ENCODE results near the gene TBC1D22B.

TBC1D22B gene

GRCh38 chr6:37347670-37348111, 90.1 kb downstream of the TBC1D22B start:
- H3K4me3 ChIP-seq (ENCODE audit: low read depth, low read length) = no peak overlapping the region
- POLR2A ChIA-PET = no interaction called here
- H3K4me1 ChIP-seq (ENCODE audit: control insufficient read depth, insufficient read depth, low read length) = no peaks in the 10 kb centered on the region
- CTCF ChIA-PET = no interaction called here
- H3K27ac ChIP-seq (ENCODE audit: extremely low read depth, low read depth, low read length) = no peak overlapping the region
- TF ChIP-seq, protein P1, sequence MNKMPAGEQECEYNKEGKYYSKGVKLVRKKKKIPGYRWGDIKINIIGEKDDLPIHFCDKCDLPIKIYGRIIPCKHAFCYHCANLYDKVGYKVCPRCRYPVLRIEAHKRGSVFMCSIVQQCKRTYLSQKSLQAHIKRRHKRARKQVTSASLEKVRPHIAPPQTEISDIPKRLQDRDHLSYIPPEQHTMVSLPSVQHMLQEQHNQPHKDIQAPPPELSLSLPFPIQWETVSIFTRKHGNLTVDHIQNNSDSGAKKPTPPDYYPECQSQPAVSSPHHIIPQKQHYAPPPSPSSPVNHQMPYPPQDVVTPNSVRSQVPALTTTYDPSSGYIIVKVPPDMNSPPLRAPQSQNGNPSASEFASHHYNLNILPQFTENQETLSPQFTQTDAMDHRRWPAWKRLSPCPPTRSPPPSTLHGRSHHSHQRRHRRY (tag by site-specific recombination; IDR thresholded peaks at IDR 0.05) = no peak
- TF ChIP-seq ZBTB1 (tag by site-specific recombination; IDR thresholded peaks at IDR 0.05) = no peak
- TF ChIP-seq ZNF670 (tag by site-specific recombination; IDR thresholded peaks at IDR 0.05; ENCODE audit: low read depth) = no peak
- TF ChIP-seq ZNF302 (tag by site-specific recombination; IDR thresholded peaks at IDR 0.05; ENCODE audit: low read depth) = no peak
- TF ChIP-seq, protein P2, sequence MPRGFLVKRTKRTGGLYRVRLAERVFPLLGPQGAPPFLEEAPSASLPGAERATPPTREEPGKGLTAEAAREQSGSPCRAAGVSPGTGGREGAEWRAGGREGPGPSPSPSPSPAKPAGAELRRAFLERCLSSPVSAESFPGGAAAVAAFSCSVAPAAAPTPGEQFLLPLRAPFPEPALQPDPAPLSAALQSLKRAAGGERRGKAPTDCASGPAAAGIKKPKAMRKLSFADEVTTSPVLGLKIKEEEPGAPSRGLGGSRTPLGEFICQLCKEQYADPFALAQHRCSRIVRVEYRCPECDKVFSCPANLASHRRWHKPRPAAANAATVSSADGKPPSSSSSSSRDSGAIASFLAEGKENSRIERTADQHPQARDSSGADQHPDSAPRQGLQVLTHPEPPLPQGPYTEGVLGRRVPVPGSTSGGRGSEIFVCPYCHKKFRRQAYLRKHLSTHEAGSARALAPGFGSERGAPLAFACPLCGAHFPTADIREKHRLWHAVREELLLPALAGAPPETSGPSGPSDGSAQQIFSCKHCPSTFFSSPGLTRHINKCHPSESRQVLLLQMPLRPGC (tag by site-specific recombination; IDR thresholded peaks at IDR 0.05) = no peak
- TF ChIP-seq ZNF335 (tag by site-specific recombination; conservative IDR thresholded peaks at IDR 0.05) = no peak
- TF ChIP-seq PATZ1 (tag by site-specific recombination; IDR thresholded peaks at IDR 0.05) = no peak
- TF ChIP-seq ZNF707 (tag by site-specific recombination; IDR thresholded peaks at IDR 0.05) = no peak
- TF ChIP-seq ZNF266 (tag by site-specific recombination; IDR thresholded peaks at IDR 0.05; ENCODE audit: low read depth) = no peak
- no peak for TF ChIP-seq ZNF404 (tag by site-specific recombination; IDR thresholded peaks at IDR 0.05)
- TF ChIP-seq ZBTB48 (tag by site-specific recombination; IDR thresholded peaks at IDR 0.05) = no peak
- TF ChIP-seq, protein P3, sequence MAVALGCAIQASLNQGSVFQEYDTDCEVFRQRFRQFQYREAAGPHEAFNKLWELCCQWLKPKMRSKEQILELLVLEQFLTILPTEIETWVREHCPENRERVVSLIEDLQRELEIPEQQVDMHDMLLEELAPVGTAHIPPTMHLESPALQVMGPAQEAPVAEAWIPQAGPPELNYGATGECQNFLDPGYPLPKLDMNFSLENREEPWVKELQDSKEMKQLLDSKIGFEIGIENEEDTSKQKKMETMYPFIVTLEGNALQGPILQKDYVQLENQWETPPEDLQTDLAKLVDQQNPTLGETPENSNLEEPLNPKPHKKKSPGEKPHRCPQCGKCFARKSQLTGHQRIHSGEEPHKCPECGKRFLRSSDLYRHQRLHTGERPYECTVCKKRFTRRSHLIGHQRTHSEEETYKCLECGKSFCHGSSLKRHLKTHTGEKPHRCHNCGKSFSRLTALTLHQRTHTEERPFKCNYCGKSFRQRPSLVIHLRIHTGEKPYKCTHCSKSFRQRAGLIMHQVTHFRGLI (tag by site-specific recombination; IDR thresholded peaks at IDR 0.05) = no peak
- no peak for TF ChIP-seq ZNF394 (tag by site-specific recombination; IDR thresholded peaks at IDR 0.05; ENCODE audit: borderline replicate concordance)
- TF ChIP-seq ZNF610 (tag by site-specific recombination; IDR thresholded peaks at IDR 0.05; ENCODE audit: borderline replicate concordance) = no peak
- TF ChIP-seq ZNF18 (tag by site-specific recombination; IDR thresholded peaks at IDR 0.05) = no peak
- TF ChIP-seq ZNF621 (tag by site-specific recombination; IDR thresholded peaks at IDR 0.05) = no peak
- H3K9me3 ChIP-seq (ENCODE audit: control insufficient read depth, insufficient read depth, low read depth, low read length) = no peaks in the 10 kb centered on the region
- H3K36me3 ChIP-seq (ENCODE audit: control insufficient read depth in 2 of 2, insufficient read depth in 1 of 2, low read length in 2 of 2) = no peaks in the 10 kb centered on the region; a peak in 1 of 3 replicates

GRCh38 chr6:37351027-37351426, 93.5 kb downstream of the TBC1D22B start:
- Histone ChIP-seq H3K4me3 (ENCODE audit: low read depth, low read length) (no peak overlapping the region), H3K9me3 (ENCODE audit: control insufficient read depth, insufficient read depth, low read depth, low read length) (no peaks in the 10 kb centered on the region), H3K36me3 (ENCODE audit: control insufficient read depth in 2 of 2, insufficient read depth in 1 of 2, low read length in 2 of 2) (no peaks in the 10 kb centered on the region; a peak in 1 of 3 replicates), H3K4me1 (ENCODE audit: control insufficient read depth, insufficient read depth, low read length) (peaks cover 9% of the 10 kb centered on the region), H3K27ac (ENCODE audit: extremely low read depth, low read depth, low read length) (no peak overlapping the region)
- CTCF ChIA-PET = interaction anchor here (0.5 to 2.5 kb wide), 2 partner anchors 26 to 252 kb away, joined by 3 to 16 read pairs; no protein-coding TSS in a partner anchor
- POLR2A ChIA-PET = interaction anchor here (0.7 kb wide), 1 partner anchor 281 kb away, joined by 7 read pairs; no protein-coding TSS in a partner anchor
- TF ChIP-seq, protein P4, sequence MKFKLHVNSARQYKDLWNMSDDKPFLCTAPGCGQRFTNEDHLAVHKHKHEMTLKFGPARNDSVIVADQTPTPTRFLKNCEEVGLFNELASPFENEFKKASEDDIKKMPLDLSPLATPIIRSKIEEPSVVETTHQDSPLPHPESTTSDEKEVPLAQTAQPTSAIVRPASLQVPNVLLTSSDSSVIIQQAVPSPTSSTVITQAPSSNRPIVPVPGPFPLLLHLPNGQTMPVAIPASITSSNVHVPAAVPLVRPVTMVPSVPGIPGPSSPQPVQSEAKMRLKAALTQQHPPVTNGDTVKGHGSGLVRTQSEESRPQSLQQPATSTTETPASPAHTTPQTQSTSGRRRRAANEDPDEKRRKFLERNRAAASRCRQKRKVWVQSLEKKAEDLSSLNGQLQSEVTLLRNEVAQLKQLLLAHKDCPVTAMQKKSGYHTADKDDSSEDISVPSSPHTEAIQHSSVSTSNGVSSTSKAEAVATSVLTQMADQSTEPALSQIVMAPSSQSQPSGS (tag by site-specific recombination; IDR thresholded peaks at IDR 0.05; ENCODE audit: low read depth) = no peak
- TF ChIP-seq ZBTB49 (tag by site-specific recombination; IDR thresholded peaks at IDR 0.05; ENCODE audit: low read depth) (no peak), ZNF48 (tag by site-specific recombination; IDR thresholded peaks at IDR 0.05) (no peak), SCRT2 (tag by site-specific recombination; IDR thresholded peaks at IDR 0.05) (no peak), ZNF274 (IDR thresholded peaks at IDR 0.05; ENCODE audit: low read length) (no peak), ZNF274 (tag by site-specific recombination; IDR thresholded peaks at IDR 0.05; ENCODE audit: borderline replicate concordance) (no peak), KLF1 (tag by site-specific recombination; IDR thresholded peaks at IDR 0.05) (no peak)

Measured in HEK293 (cell line).